ENCODE measurements around the gene SLC38A10. TPM values are rescaled to one million over a fixed set of nuclear protein-coding genes. Genes with fewer than 3 reads are reported as not detected.

Gene SLC38A10
- total and polyA plus RNA-seq, 10 of the 15 experiments (the other 5 are each of a cell fraction or from before 2014, with no cell fraction given) = 0.52 to 67.9 (median 22.1) TPM

DNA sequence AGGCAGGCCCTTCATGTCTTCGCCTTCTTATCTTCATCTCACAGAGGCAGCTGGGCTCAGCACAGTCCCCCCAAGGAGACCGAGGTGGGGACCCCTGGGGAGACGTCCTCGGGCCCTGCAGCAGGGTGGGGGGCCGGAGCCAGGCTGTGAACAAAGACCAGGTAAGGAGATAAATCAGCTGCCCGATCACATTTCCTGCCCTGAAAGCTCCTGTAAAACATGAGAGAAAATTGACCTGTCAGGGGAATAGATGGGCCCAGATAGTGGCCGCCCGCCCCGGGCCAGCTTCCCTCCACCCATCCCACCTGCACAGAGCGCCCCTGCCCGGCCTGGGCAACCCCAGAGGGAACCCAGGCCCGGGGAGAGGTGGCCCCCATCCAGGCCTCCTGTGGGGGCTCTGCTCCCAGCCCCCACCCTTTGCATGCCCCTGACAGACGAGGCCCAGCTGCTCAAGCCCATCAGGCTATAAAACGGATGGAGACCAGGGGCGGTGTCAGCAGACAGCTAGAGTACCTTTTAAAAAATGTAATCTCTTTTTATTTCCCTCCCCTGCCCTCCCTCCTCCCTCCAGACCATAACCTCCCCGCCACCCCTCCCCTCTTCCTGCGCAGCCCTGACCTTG, 18.8 kb upstream of the SLC38A10 start (continued):
- TF ChIP-seq SMC3 (IDR thresholded peaks at IDR 0.05; ENCODE audit: borderline replicate concordance, low read length) = no peak
- no peak for TF ChIP-seq BACH1 (IDR thresholded peaks at IDR 0.05; ENCODE audit: borderline replicate concordance)

DNA sequence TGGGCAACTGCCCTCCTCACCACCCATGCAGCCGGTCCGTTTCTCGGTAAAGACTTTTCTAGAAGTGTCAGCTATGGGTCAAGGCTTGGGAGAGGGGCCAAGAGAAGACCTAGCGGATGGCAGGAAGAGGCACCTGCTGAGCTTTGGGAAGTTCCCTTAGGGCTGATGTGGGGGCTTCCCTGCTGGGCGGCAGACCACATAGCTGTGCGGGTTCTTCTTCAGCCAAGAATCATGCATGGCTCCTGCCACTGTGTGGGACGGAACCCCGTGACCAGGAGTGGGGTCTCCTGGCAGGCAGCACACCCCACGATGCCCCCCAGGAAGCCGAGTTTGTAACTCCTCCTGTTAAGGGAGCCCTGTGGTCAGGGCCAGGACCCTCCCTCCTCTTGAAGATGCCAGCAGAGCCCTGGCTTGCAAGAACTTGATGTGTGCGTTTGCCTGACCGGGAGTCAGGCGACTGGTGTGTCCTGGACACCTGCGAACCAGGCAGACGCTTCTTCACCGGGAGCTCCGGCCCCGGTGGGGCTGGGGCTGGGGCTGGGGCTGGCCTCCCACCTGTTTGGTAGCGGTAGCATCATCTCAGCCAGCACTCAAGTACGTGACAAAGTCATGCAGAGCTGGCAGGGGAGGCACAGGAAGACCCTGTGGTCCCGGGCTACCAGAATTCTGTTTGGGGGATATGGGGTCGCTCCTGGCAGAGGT, 17.7 kb upstream of the SLC38A10 start:
- Histone ChIP-seq H3K36me3 (ENCODE audit: control insufficient read depth in 2 of 2, insufficient read depth in 2 of 2, low read length in 1 of 2) (no peaks in the 10 kb centered on the region), H3K4me3 (no peak overlapping the region), H2AFZ (ENCODE audit: control insufficient read depth, low read depth, low read length) (no peak overlapping the region), H4K20me1 (ENCODE audit: control insufficient read depth, insufficient read depth) (no peaks in the 10 kb centered on the region), H3K79me2 (ENCODE audit: control insufficient read depth, insufficient read depth, low read length) (no peaks in the 10 kb centered on the region), H3K27me3 (replicated peaks in 1 of 2; ENCODE audit: control insufficient read depth in 2 of 2, insufficient read depth in 2 of 2, low read length in 1 of 2) (no peaks in the 10 kb centered on the region; a peak in 1 of 4 replicates), H3K27ac (ENCODE audit: control insufficient read depth, insufficient read depth) (no peak overlapping the region), H3K9ac (ENCODE audit: control insufficient read depth, insufficient read depth, low read length) (no peak overlapping the region), H3K4me1 (ENCODE audit: control insufficient read depth, insufficient read depth, low read length) (no peaks in the 10 kb centered on the region), H3K9me3 (replicated peaks; ENCODE audit: control insufficient read depth, insufficient read depth, low read length) (no peaks in the 10 kb centered on the region), H3K4me2 (ENCODE audit: control insufficient read depth, insufficient read depth) (no peak overlapping the region)
- 39% methylated on average over 22 of the region's 22 CpGs for WGBS (ENCODE audit: insufficient coverage, insufficient replicate concordance, low lambda C conversion rate, missing lambda C conversion rate)
- CTCF ChIA-PET = interaction anchor here (0.9 kb wide), 1 partner anchor 21 kb away, joined by 3 read pairs; no protein-coding TSS in a partner anchor
- no peak for FAIRE-seq
- RAD21 ChIA-PET (ENCODE audit: unreplicated experiment) = no interaction called here
- intact Hi-C loops (cut with micrococcal nuclease; ENCODE audit: unreplicated experiment) = no loop called here
- no peak for DNase-seq (ENCODE audit: low read depth, low spot score)
- no peak for TF ChIP-seq MTA3 (IDR thresholded peaks at IDR 0.05; ENCODE audit: borderline replicate concordance, low read length)
- no peak for TF ChIP-seq RELA (IDR thresholded peaks at IDR 0.05; ENCODE audit: borderline replicate concordance, partially characterized antibody)
- no peak for TF ChIP-seq HDGF (IDR thresholded peaks at IDR 0.05)
- no peak for TF ChIP-seq USF2 (IDR thresholded peaks at IDR 0.05; ENCODE audit: borderline replicate concordance, low read depth, low read length)
- TF ChIP-seq MEF2B (IDR thresholded peaks at IDR 0.05; ENCODE audit: partially characterized antibody, poor library complexity, severe bottlenecking) = no peak
- no peak for TF ChIP-seq ZNF592 (IDR thresholded peaks at IDR 0.05)
- ATAC-seq = peak; percentile 39; the same call in 2 of the 3 replicates
- no TSS peak for BruUV-seq (replicated peaks)
- in situ Hi-C loops (cut with MboI) = no loop called here
- POLR2A ChIA-PET = interaction anchor here (0.7 kb wide), 1 partner anchor 302 kb away, joined by 3 read pairs; no protein-coding TSS in a partner anchor
- SMC1A ChIA-PET (ENCODE audit: uncharacterized antibody, unreplicated experiment) = no interaction called here
